ENCODE data around the gene LIMCH1.
"Not testable (repeated sequence)": the region's sequence is repeated elsewhere in the genome, so short reads cannot be mapped to it uniquely, and the experiment has no call there.

The LIMCH1 gene

GRCh38 chr4:41538017-41538733 lies at the start of gene LIMCH1:
Gene LIMCH1, plus strand, starts transcription at chr4:41538157. Its CDS starts 67,839 bp downstream, at chr4:41605996.
- DNase-seq: no peak

- not testable (repeated sequence) for DNase-seq
Measured at GRCh38 chr4:41491081-41491576, 46.8 kb upstream of the LIMCH1 start.

GRCh38 chr4:41496977-41497376 lies 41.0 kb upstream of the LIMCH1 start:
- DNase-seq: no peak

DNA sequence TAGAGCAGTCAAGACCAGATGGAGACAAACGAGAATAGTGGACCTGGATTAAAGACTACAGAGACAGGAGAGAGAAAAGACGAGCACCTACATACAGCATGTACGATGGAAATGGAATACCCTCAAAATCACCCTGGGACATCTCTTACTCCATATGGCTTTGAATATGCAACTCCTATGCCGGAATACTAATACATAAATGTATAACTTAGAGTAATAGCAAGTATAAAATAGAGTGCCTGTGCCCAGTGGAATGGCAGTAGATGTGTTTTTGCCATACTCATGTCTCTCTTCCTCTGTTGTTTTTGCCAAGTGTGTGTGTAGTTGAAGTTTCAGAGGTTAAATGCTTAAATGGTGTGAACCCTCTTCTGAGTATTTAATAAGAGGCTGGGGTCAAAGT lies 39.8 kb upstream of the LIMCH1 start:
- DNase-seq: no peak

- DNase-seq: no peak
Measured at GRCh38 chr4:41504167-41504818, 33.7 kb upstream of the LIMCH1 start.

GRCh38 chr4:41505161-41505661 lies 32.7 kb upstream of the LIMCH1 start:
- no peak for DNase-seq

- no peak for DNase-seq
Measured at GRCh38 chr4:41506130-41506529, 31.8 kb upstream of the LIMCH1 start.

- no peak for DNase-seq
Measured at GRCh38 chr4:41507291-41507947, 30.5 kb upstream of the LIMCH1 start.

DNA sequence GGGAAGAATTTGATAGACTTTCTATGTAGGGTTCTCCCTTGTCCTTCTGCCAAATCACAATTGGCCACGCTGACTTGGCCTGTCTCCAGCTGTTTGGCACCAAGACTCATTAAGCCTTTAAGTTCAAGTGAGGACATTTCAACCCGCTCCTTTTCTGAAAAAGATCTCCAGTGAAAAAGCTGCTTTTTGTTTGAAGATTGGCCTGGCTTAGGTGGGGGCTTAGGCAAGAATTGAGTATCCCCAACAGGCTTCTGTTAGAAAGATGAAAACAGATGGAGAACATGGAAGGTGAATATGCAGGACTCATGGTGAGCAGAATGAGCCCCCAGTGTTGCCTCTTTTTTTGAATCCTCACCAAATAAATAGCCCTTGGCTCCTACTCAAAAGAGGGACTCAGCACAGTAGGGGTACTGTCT lies 28.5 kb upstream of the LIMCH1 start:
- no peak for DNase-seq

DNA sequence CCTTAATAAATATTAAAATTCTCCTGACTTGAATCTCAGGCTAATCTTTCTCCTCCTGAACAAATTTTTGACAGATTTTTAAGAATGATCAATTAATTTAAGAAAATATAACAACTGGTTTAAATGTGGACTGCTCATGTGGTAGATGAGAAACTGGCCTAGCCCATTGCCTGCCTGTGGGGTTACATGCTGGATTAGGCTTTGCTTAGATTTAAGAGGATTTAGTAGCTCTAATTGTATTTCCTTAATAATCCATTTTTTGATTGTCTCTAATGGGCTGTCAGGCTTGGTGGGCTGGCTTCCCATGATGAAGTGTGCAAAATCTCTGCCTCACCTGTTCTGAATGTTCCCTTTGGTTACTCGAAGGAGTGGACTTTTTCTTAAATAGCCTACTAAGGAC lies 27.8 kb upstream of the LIMCH1 start:
- no peak for DNase-seq

DNA sequence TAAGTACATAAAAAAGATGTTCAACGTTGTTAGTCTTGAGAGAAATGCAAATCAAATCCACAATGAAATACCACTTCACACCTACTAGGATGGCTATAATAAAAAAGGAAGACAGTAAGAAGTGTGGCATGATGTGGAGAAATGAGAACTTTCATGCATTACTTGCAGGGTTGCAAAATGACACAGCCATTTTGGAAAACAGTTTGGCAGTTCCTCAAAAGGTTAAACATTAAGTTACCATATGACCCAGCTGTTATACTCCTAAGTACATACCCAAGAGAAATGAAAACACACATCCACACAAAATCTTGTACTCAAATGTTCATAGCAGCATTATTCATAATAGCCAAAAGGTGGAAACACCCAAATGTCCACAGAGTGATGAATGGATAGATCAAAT lies 25.8 kb upstream of the LIMCH1 start:
- no peak for DNase-seq

DNA sequence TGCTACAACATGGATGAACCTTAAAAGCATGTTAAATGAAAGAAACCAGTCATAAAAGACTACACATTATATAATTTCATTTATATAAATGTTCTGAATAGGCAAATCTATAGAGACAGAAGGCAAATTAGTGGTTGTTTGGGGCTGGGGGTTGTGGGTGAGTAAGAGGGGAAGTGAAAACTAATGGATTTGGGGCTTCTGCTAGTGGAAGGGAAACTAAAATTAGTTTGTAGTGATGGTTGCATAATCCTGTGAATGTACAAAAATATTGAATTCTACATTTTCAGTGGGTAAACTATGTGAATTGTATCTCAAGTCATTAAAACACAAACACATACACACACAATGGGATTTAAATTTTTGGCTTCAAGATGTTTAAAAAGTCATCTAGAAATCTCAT lies 25.4 kb upstream of the LIMCH1 start:
- DNase-seq: no peak

GRCh38 chr4:41514169-41514568 lies 23.8 kb upstream of the LIMCH1 start:
- DNase-seq: no peak

GRCh38 chr4:41514766-41515481 lies 23.0 kb upstream of the LIMCH1 start:
- no peak for DNase-seq

DNA sequence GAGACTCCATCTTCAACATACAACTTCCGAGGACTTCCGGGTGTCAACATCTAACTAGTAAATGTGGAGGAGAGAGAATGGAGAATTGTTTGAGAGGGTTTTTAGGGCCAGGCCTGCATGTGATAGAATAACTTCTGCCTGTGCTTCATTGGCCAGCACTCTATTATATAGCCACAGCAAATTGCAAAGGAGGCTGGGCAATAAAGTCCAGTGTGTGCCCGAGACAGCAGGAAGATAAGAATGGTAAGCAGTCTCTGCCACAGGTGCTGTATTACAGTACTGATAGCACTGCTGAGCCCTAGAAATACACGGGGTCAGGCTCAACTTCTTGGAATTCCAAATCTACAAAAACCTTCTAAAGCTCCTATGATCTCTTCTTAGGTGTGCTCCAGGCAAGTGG lies 20.8 kb upstream of the LIMCH1 start:
- no peak for DNase-seq

DNA sequence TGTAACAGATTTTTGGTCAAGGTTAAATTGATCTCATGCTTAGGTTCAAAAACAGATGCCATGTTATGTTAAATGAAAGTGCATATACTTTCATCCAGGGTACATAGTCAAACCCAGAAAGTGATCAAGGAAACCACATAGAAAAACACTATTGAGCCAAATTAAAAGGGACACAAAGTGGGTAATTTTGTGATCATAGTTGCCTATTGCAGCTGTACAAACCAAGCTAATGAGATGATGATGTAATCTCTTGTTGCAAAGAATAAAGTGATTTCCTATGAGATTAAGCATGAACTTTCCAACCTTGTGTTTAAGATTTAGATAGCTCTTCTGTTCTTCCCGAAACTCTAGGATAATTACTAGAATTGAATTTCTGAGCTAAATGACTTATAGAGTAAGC lies 20.2 kb upstream of the LIMCH1 start:
- no peak for DNase-seq

DNA sequence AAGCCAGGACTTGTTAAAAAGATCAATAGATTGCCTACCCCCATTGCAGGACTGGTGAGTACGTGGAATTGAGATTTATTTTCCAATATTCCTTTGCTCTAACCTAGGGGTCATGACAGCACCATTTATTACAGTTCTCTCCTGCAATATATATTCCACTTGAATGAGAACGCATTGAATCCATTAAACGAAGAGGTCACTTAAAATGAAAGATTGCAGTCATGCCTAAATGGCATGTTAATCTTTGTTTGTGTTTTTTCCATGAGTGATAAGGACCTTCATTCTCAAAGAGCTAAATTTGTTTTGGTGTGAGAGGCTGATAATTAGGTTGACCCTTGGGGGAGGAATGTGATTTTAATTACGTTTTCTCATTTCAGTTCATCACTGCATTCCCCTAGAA lies 13.5 kb upstream of the LIMCH1 start:
- no peak for DNase-seq

GRCh38 chr4:41525129-41525528 lies 12.8 kb upstream of the LIMCH1 start:
- no peak for DNase-seq

GRCh38 chr4:41526628-41527027 lies 11.3 kb upstream of the LIMCH1 start:
- no peak for DNase-seq

GRCh38 chr4:41528512-41529205 lies 9.3 kb upstream of the LIMCH1 start:
- no peak for DNase-seq

- no peak for DNase-seq
Measured at GRCh38 chr4:41530741-41531140, 7.2 kb upstream of the LIMCH1 start.

GRCh38 chr4:41532336-41532735 lies 5.6 kb upstream of the LIMCH1 start:
- no peak for DNase-seq

- no peak for DNase-seq
Measured at GRCh38 chr4:41532882-41533281, 5.1 kb upstream of the LIMCH1 start.

All from Kasumi-1 (cell line).